Measurements from ENCODE around the gene GPR148.
"Not testable (repeated sequence)": the region's sequence is repeated elsewhere in the genome, so short reads cannot be mapped to it uniquely, and the experiment has no call there.

- TF ChIP-seq, protein P1, sequence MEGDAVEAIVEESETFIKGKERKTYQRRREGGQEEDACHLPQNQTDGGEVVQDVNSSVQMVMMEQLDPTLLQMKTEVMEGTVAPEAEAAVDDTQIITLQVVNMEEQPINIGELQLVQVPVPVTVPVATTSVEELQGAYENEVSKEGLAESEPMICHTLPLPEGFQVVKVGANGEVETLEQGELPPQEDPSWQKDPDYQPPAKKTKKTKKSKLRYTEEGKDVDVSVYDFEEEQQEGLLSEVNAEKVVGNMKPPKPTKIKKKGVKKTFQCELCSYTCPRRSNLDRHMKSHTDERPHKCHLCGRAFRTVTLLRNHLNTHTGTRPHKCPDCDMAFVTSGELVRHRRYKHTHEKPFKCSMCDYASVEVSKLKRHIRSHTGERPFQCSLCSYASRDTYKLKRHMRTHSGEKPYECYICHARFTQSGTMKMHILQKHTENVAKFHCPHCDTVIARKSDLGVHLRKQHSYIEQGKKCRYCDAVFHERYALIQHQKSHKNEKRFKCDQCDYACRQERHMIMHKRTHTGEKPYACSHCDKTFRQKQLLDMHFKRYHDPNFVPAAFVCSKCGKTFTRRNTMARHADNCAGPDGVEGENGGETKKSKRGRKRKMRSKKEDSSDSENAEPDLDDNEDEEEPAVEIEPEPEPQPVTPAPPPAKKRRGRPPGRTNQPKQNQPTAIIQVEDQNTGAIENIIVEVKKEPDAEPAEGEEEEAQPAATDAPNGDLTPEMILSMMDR (IDR thresholded peaks at IDR 0.05; ENCODE audit: poor library complexity, severe bottlenecking) = not testable (repeated sequence)
- TF ChIP-seq EP300 (conservative IDR thresholded peaks at IDR 0.05; ENCODE audit: poor library complexity, severe bottlenecking); MXI1 (conservative IDR thresholded peaks at IDR 0.05; ENCODE audit: poor library complexity, severe bottlenecking); TAF1 (IDR thresholded peaks at IDR 0.05; ENCODE audit: low read depth); POLR2AphosphoS5 (IDR thresholded peaks at IDR 0.05); EZH2 (IDR thresholded peaks at IDR 0.05; ENCODE audit: borderline replicate concordance, insufficient read depth, low read length, poor library complexity, severe bottlenecking); RAD21 (conservative IDR thresholded peaks at IDR 0.05); SMC3 (conservative IDR thresholded peaks at IDR 0.05; ENCODE audit: poor library complexity): not testable (repeated sequence)
- TF ChIP-seq, protein P2, sequence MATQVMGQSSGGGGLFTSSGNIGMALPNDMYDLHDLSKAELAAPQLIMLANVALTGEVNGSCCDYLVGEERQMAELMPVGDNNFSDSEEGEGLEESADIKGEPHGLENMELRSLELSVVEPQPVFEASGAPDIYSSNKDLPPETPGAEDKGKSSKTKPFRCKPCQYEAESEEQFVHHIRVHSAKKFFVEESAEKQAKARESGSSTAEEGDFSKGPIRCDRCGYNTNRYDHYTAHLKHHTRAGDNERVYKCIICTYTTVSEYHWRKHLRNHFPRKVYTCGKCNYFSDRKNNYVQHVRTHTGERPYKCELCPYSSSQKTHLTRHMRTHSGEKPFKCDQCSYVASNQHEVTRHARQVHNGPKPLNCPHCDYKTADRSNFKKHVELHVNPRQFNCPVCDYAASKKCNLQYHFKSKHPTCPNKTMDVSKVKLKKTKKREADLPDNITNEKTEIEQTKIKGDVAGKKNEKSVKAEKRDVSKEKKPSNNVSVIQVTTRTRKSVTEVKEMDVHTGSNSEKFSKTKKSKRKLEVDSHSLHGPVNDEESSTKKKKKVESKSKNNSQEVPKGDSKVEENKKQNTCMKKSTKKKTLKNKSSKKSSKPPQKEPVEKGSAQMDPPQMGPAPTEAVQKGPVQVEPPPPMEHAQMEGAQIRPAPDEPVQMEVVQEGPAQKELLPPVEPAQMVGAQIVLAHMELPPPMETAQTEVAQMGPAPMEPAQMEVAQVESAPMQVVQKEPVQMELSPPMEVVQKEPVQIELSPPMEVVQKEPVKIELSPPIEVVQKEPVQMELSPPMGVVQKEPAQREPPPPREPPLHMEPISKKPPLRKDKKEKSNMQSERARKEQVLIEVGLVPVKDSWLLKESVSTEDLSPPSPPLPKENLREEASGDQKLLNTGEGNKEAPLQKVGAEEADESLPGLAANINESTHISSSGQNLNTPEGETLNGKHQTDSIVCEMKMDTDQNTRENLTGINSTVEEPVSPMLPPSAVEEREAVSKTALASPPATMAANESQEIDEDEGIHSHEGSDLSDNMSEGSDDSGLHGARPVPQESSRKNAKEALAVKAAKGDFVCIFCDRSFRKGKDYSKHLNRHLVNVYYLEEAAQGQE (IDR thresholded peaks at IDR 0.05; ENCODE audit: borderline replicate concordance) = not testable (repeated sequence)
These were observed 14.1 kb upstream of the GPR148 start for GRCh38 chr2:130714795-130715194.
